ENCODE measurements around the gene ARPC5L.

ARPC5L gene

GRCh38 chr9:124887832-124888231, 25.9 kb downstream of the ARPC5L start:
- Histone ChIP-seq H3K36me3 (ENCODE audit: control insufficient read depth in 4 of 4, insufficient read depth in 4 of 4, low read length in 3 of 4) (peaks cover 10 to 67% (median 45%) of the 10 kb centered on the region in 4 experiments), H3K4me3 (ENCODE audit: control insufficient read depth in 1 of 7, extremely low read depth in 1 of 7, insufficient read depth in 4 of 7, low read depth in 2 of 7, low read length in 6 of 7) (no peak overlapping the region), H3K4me1 (ENCODE audit: control extremely low read depth in 1 of 4, control insufficient read depth in 4 of 4, insufficient read depth in 4 of 4, low read length in 3 of 4) (no peaks in the 10 kb centered on the region), H3K9me3 (ENCODE audit: control extremely low read depth in 1 of 5, control insufficient read depth in 4 of 5, insufficient read depth in 2 of 5, low read depth in 1 of 5, low read length in 4 of 5) (no peaks in the 10 kb centered on the region), H3K27ac (ENCODE audit: insufficient read depth in 1 of 2, low read depth in 1 of 2, low read length in 2 of 2, poor library complexity in 1 of 2, severe bottlenecking in 2 of 2) (no peak overlapping the region), H3K27me3 (replicated peaks in 2 of 5; ENCODE audit: control insufficient read depth in 4 of 5, insufficient read depth in 5 of 5, low read length in 4 of 5) (no peaks in the 10 kb centered on the region)
- WGBS (ENCODE audit: insufficient coverage): 97% methylated on average over 4 of the region's 5 CpGs
- no peak for DNase-seq
- ChIA-PET CTCF (interaction anchor here (1.4 kb wide), 1 partner anchor 110 kb away, joined by 3 read pairs; no protein-coding TSS in a partner anchor), POLR2A (no interaction called here)

GRCh38 chr9:124889006-124889405, 27.1 kb downstream of the ARPC5L start:
- over 99% methylated on average over 12 of the region's 13 CpGs for WGBS (ENCODE audit: insufficient coverage)
- Histone ChIP-seq H3K36me3 (ENCODE audit: control insufficient read depth in 4 of 4, insufficient read depth in 4 of 4, low read length in 3 of 4) (peaks cover 19 to 73% (median 52%) of the 10 kb centered on the region in 4 experiments), H3K27me3 (replicated peaks in 2 of 5; ENCODE audit: control insufficient read depth in 4 of 5, insufficient read depth in 5 of 5, low read length in 4 of 5) (no peaks in the 10 kb centered on the region), H3K27ac (ENCODE audit: insufficient read depth in 1 of 2, low read depth in 1 of 2, low read length in 2 of 2, poor library complexity in 1 of 2, severe bottlenecking in 2 of 2) (no peak overlapping the region), H3K9me3 (ENCODE audit: control extremely low read depth in 1 of 5, control insufficient read depth in 4 of 5, insufficient read depth in 2 of 5, low read depth in 1 of 5, low read length in 4 of 5) (no peaks in the 10 kb centered on the region), H3K4me3 (ENCODE audit: control insufficient read depth in 1 of 7, extremely low read depth in 1 of 7, insufficient read depth in 4 of 7, low read depth in 2 of 7, low read length in 6 of 7) (peak overlapping the region in 1 of 7 experiments; percentile 11), H3K4me1 (ENCODE audit: control extremely low read depth in 1 of 4, control insufficient read depth in 4 of 4, insufficient read depth in 4 of 4, low read length in 3 of 4) (no peaks in the 10 kb centered on the region)
- no peak for DNase-seq
- ChIA-PET CTCF (interaction anchor here (1.7 to 3.8 kb wide), 2 partner anchors 12 to 115 kb away, joined by 4 to 16 read pairs; no protein-coding TSS in a partner anchor), POLR2A (no interaction called here)

- POLR2A ChIA-PET: no interaction called here
Measured at GRCh38 chr9:124890179-124890578, 28.2 kb downstream of the ARPC5L start.

GRCh38 chr9:124894035-124894740, 32.3 kb downstream of the ARPC5L start:
- Histone ChIP-seq H3K9me3 (ENCODE audit: control extremely low read depth in 1 of 5, control insufficient read depth in 4 of 5, insufficient read depth in 2 of 5, low read depth in 1 of 5, low read length in 4 of 5) (no peaks in the 10 kb centered on the region), H3K4me3 (ENCODE audit: control insufficient read depth in 1 of 7, extremely low read depth in 1 of 7, insufficient read depth in 4 of 7, low read depth in 2 of 7, low read length in 6 of 7) (no peak overlapping the region), H3K27me3 (replicated peaks in 2 of 5; ENCODE audit: control insufficient read depth in 4 of 5, insufficient read depth in 5 of 5, low read length in 4 of 5) (no peaks in the 10 kb centered on the region), H3K27ac (ENCODE audit: insufficient read depth in 1 of 2, low read depth in 1 of 2, low read length in 2 of 2, poor library complexity in 1 of 2, severe bottlenecking in 2 of 2) (no peak overlapping the region), H3K36me3 (ENCODE audit: control insufficient read depth in 4 of 4, insufficient read depth in 4 of 4, low read length in 3 of 4) (peaks cover 12 to 66% (median 47%) of the 10 kb centered on the region in 4 experiments), H3K4me1 (ENCODE audit: control extremely low read depth in 1 of 4, control insufficient read depth in 4 of 4, insufficient read depth in 4 of 4, low read length in 3 of 4) (no peaks in the 10 kb centered on the region)
- 94% methylated on average over 8 of the region's 9 CpGs for WGBS (ENCODE audit: insufficient coverage)
- ChIA-PET POLR2A (no interaction called here), CTCF (interaction anchor here (0.7 to 4.6 kb wide), 18 partner anchors 8 to 248 kb away, joined by 3 to 30 read pairs (median 7); partner anchors contain the start of genes OLFML2A and WDR38)
- DNase-seq: no peak

More at GRCh38 chr9:124890179-124890578, 28.2 kb downstream of the ARPC5L start:
- no peaks in the 10 kb centered on the region for H3K9me3 ChIP-seq (ENCODE audit: control extremely low read depth in 1 of 5, control insufficient read depth in 4 of 5, insufficient read depth in 2 of 5, low read depth in 1 of 5, low read length in 4 of 5)
- 96% methylated on average over 7 of the region's 7 CpGs for WGBS (ENCODE audit: insufficient coverage)
- no peak overlapping the region for H3K4me3 ChIP-seq (ENCODE audit: control insufficient read depth in 1 of 7, extremely low read depth in 1 of 7, insufficient read depth in 4 of 7, low read depth in 2 of 7, low read length in 6 of 7)
- no peaks in the 10 kb centered on the region for H3K27me3 ChIP-seq (replicated peaks in 2 of 5; ENCODE audit: control insufficient read depth in 4 of 5, insufficient read depth in 5 of 5, low read length in 4 of 5)
- no peak for DNase-seq
- CTCF ChIA-PET: interaction anchor here (0.8 to 4.6 kb wide), 6 partner anchors 11 to 116 kb away, joined by 3 to 18 read pairs (median 6); partner anchors contain the start of gene WDR38
- no peaks in the 10 kb centered on the region for H3K4me1 ChIP-seq (ENCODE audit: control extremely low read depth in 1 of 4, control insufficient read depth in 4 of 4, insufficient read depth in 4 of 4, low read length in 3 of 4)
- peaks cover 19 to 68% (median 54%) of the 10 kb centered on the region in 4 experiments for H3K36me3 ChIP-seq (ENCODE audit: control insufficient read depth in 4 of 4, insufficient read depth in 4 of 4, low read length in 3 of 4)
- no peak overlapping the region for H3K27ac ChIP-seq (ENCODE audit: insufficient read depth in 1 of 2, low read depth in 1 of 2, low read length in 2 of 2, poor library complexity in 1 of 2, severe bottlenecking in 2 of 2)

GRCh38 chr9:124894741-124895170, 32.8 kb downstream of the ARPC5L start:
- DNase-seq: peak; percentile 75 to 88 (median 87)
- H3K9me3 ChIP-seq (ENCODE audit: control extremely low read depth in 1 of 5, control insufficient read depth in 4 of 5, insufficient read depth in 2 of 5, low read depth in 1 of 5, low read length in 4 of 5): no peaks in the 10 kb centered on the region
- POLR2A ChIA-PET: no interaction called here
- no peak overlapping the region for H3K27ac ChIP-seq (ENCODE audit: insufficient read depth in 1 of 2, low read depth in 1 of 2, low read length in 2 of 2, poor library complexity in 1 of 2, severe bottlenecking in 2 of 2)
- peaks cover 13 to 66% (median 50%) of the 10 kb centered on the region in 4 experiments for H3K36me3 ChIP-seq (ENCODE audit: control insufficient read depth in 4 of 4, insufficient read depth in 4 of 4, low read length in 3 of 4)
- CTCF ChIA-PET: interaction anchor here (1.2 to 4.6 kb wide), 13 partner anchors 8 to 120 kb away, joined by 3 to 30 read pairs (median 9); partner anchors contain the start of genes OLFML2A and WDR38
- H3K27me3 ChIP-seq (replicated peaks in 2 of 5; ENCODE audit: control insufficient read depth in 4 of 5, insufficient read depth in 5 of 5, low read length in 4 of 5): no peaks in the 10 kb centered on the region
- H3K4me1 ChIP-seq (ENCODE audit: control extremely low read depth in 1 of 4, control insufficient read depth in 4 of 4, insufficient read depth in 4 of 4, low read length in 3 of 4): no peaks in the 10 kb centered on the region
- no peak overlapping the region for H3K4me3 ChIP-seq (ENCODE audit: control insufficient read depth in 1 of 7, extremely low read depth in 1 of 7, insufficient read depth in 4 of 7, low read depth in 2 of 7, low read length in 6 of 7)

- 83% methylated on average over 3 of the region's 6 CpGs for WGBS (ENCODE audit: insufficient coverage)
- no peaks in the 10 kb centered on the region for H3K9me3 ChIP-seq (ENCODE audit: control extremely low read depth in 1 of 5, control insufficient read depth in 4 of 5, insufficient read depth in 2 of 5, low read depth in 1 of 5, low read length in 4 of 5)
- ChIA-PET POLR2A (no interaction called here), CTCF (no interaction called here)
- H3K27me3 ChIP-seq (replicated peaks in 2 of 5; ENCODE audit: control insufficient read depth in 4 of 5, insufficient read depth in 5 of 5, low read length in 4 of 5): no peaks in the 10 kb centered on the region
- peaks cover 15 to 58% (median 42%) of the 10 kb centered on the region in 4 experiments for H3K36me3 ChIP-seq (ENCODE audit: control insufficient read depth in 4 of 4, insufficient read depth in 4 of 4, low read length in 3 of 4)
- H3K4me3 ChIP-seq (ENCODE audit: control insufficient read depth in 1 of 7, extremely low read depth in 1 of 7, insufficient read depth in 4 of 7, low read depth in 2 of 7, low read length in 6 of 7): no peak overlapping the region
- H3K27ac ChIP-seq (ENCODE audit: insufficient read depth in 1 of 2, low read depth in 1 of 2, low read length in 2 of 2, poor library complexity in 1 of 2, severe bottlenecking in 2 of 2): no peak overlapping the region
- no peaks in the 10 kb centered on the region for H3K4me1 ChIP-seq (ENCODE audit: control extremely low read depth in 1 of 4, control insufficient read depth in 4 of 4, insufficient read depth in 4 of 4, low read length in 3 of 4)
- DNase-seq: no peak
Measured at GRCh38 chr9:124897570-124898460, 35.9 kb downstream of the ARPC5L start.
